VCaP (cell line): ENCODE results near the gene SV2C.

ENCODE experiments used
- H3K27ac ChIP-seq: fragments of 450-650 bp; 2 replicates; pipeline ENCODE4 v1.5.1; 2017
- CTCF ChIP-seq: fragments of 450-650 bp; conservative IDR thresholded peaks from 2 replicates; pipeline ENCODE4 v1.5.1; 2017; ENCODE audit warnings: mild to moderate bottlenecking, moderate library complexity

Gene SV2C

GRCh38 chr5:76356887-76357286 lies 273.7 kb downstream of the SV2C start:
- no peak for TF ChIP-seq CTCF
- no peak overlapping the region for H3K27ac ChIP-seq

GRCh38 chr5:76363352-76364225 lies 280.4 kb downstream of the SV2C start:
- no peak for TF ChIP-seq CTCF
- H3K27ac ChIP-seq: no peak overlapping the region

- H3K27ac ChIP-seq: no peak overlapping the region
- no peak for TF ChIP-seq CTCF
Measured at GRCh38 chr5:76364226-76364589, 281.0 kb downstream of the SV2C start.

- no peak for TF ChIP-seq CTCF
Measured at GRCh38 chr5:76365561-76365960, 282.4 kb downstream of the SV2C start.

GRCh38 chr5:76366596-76366995 lies 283.4 kb downstream of the SV2C start:
- H3K27ac ChIP-seq: no peak overlapping the region
- no peak for TF ChIP-seq CTCF

More at GRCh38 chr5:76365561-76365960, 282.4 kb downstream of the SV2C start:
- H3K27ac ChIP-seq: no peak overlapping the region

GRCh38 chr5:76367623-76368371 lies 284.6 kb downstream of the SV2C start:
- no peak for TF ChIP-seq CTCF
- H3K27ac ChIP-seq: no peak overlapping the region

GRCh38 chr5:76368941-76369340 lies 285.8 kb downstream of the SV2C start:
- no peak for TF ChIP-seq CTCF
- peak overlapping the region; percentile 62 for H3K27ac ChIP-seq

- H3K27ac ChIP-seq: peak overlapping the region; percentile 62
Measured at GRCh38 chr5:76369668-76370067, 286.5 kb downstream of the SV2C start.
